ENCODE data around the gene MRPL45.

MRPL45 gene

DNA sequence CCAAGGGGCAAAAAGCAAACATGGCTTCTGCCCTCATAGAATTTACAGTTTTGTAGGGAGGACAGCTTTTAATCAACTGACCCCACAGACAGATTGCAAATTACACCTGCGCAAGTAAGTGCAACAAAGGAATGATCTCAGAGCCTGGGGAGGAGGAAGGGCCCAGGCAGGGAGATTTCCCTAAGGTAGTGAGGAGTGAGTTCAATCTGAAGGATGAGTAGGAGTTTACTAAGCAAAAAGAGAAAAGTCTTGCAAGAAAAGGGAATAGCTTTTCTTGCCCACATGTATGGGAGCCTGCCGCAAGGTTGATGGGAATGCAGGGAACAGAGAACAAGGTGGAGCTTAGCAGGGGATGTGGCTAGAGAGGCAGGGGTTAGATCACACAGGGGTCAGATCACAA is 53.1 kb downstream of the MRPL45 start:
- no peak for DNase-seq

DNA sequence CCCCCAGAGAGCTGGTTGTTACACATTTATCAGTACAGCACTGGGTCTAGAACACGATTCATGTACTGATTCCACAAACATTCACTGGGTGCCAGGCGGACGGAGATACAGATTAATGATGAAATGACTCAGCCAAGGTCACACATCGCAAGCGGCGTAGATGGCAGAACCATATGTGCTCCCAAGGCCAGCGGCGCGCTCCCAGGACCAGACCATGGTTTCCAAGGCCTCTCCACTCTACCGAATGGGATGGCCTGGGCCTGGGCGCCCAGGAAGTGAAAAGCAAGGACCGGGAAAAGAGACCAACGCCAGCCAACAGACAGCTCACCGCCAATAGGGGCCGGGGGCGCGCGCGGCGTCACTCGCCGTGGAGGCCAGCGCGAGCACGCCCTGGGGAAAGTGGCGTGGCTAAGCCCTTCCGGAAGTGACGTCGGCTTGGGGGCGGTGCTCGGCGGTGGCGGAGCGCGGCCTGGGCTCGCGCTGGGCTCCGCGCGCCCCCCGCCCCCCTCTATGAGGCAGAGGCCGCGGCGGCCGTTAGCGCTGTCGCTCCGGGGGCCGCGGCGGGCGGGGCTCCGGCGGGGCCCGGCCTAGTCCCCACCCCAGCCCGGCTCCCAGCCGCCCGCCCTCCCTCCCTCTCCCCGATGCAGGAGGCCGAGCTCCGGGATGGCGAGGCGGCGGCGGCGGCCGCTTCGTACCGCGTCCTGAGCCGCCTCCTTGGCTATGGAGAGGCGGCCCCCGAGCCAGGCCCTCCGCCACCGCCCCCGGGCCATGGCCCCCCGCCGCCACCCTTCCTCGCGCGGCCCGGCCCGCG is 54.6 kb downstream of the MRPL45 start, which contains the start of gene SOCS7:
SOCS7 (plus strand) TSS at position 433 of the 811 bp plus-strand sequence; CDS start at position 642, 209 bp downstream.
- peak; percentile 85 for DNase-seq

DNA sequence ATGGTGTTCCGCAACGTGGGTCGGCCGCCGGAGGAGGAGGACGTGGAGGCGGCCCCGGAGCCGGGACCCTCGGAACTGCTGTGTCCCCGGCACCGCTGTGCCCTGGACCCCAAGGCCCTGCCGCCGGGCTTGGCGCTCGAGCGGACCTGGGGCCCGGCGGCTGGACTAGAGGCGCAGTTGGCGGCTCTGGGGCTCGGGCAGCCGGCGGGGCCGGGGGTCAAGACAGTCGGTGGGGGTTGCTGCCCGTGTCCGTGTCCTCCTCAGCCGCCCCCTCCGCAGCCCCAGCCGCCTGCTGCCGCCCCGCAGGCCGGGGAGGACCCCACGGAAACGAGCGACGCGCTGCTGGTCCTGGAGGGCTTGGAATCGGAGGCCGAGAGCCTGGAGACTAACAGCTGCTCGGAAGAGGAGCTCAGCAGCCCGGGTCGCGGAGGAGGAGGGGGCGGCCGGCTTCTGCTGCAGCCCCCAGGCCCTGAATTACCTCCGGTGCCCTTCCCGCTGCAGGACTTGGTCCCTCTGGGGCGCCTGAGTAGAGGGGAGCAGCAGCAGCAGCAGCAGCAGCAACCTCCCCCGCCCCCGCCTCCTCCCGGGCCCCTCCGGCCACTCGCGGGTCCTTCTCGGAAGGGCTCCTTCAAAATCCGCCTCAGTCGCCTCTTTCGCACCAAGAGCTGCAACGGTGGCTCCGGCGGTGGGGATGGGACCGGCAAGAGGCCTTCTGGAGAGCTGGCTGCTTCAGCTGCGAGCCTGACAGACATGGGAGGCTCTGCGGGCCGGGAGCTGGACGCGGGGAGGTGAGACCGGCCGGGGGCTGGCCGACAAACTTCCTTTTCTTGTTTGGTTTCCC is 55.5 kb downstream of the MRPL45 start:
- DNase-seq, result no peak

DNA sequence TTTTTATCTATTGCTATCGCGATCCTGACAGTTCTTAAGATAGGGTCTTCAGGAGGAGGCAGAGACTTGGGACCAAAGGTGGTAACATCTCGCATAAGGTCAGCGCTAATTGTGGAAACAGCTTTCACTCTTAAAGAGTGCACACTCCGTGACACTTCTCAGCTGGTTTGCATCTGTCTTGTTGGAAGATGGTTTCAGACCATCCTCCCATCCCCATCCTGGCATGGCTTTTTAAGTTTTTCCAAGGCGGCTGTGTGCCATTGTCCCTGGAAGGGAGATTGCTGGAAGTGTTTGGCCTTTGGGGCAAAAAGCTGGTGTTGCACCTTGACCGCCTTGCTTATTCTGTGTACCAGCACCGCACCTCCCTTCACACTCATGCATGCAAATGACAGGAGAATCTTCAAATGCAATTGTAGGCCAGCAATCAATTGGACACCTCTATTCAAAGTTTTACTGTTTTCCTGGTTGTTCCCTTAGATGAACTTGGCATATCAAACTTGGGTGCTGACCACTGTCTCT is 56.2 kb downstream of the MRPL45 start:
- no peak for DNase-seq

DNA sequence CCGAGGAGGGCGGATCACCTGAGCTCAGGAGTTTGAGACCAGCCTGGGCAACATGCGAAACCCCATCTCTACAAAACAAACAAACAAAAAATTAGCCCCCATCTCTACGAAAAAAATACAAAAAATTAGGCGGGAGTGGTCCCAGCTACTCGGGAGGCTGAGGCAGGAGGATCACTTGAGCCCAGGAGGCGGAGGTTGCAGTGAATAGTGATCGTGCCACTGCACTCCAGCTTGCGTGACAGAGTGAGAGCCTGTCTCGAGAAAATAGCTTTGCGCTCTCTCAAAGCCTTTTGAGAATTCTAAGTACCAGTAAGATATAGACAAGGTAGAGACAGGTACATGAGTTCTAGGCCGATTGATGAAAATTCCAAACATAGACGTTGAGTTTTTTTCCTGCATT is 56.7 kb downstream of the MRPL45 start:
- no peak for DNase-seq

DNA sequence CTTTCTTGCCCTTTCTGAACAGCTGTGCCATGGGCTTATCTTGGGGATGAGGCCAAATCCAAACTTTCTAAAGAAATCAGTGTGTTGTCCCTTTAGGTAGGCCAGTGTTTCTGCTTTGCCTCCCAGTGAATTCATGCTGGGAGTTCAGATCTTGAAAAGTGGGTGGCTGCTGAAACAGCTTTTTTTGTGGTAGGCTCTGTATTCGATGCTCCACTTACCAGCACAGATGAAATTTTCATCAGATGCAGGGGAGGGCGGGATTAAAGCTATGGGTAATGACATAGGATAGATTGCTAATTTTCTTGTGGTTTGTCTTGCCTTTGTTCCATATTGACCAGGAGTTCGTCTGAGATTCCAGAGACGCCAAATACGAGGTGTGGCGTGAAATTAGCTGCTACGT is 57.5 kb downstream of the MRPL45 start:
- no peak for DNase-seq

DNA sequence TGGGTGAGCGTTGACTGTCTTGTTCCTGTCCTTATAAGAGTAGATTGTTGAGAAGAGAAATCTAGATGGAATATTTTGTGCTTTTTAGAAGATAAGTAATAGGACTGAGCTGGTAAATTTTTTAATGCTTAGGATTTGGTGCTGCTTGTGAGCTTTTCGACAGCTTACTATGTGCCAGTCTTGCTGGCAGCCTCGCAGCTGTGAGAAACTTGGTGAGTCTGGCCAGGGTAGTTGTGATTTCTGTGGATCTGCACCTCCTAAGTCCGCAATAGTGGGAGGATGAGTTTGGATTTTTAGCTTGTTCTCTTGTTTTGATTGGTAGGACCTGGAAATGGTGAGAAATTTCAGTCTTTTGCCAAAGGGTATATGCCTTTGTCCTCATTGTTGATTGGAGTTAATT is 58.3 kb downstream of the MRPL45 start:
- DNase-seq, result no peak

DNA sequence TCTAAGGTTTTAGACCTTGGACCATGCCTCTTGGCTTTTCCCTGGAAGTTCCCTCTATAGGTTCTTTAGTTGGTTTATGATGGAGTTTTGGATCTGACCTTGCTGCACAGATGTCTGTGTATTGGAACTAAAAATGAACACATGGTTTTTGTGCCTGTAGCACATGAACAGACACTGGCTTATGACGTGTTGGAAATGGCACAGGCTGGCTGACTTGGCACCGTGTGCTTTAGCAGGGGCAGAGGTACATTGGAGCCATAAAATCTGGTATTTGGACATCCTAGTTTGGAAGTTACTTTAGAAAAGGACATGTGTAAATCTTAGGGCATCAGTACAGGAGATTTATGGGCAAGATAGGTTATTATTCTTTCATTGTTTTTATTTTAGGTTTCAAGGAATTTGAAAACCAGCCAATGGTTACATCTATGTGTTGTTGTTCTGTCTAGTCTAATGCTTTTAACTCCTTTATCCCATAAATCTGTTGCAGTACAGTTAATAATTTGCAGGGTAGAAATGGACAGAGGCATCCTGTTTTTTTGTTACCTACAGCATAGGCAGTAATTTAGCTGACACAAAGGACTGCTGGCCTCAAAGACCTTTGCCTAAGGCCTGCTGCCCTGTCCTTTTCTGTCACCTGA is 60.6 kb downstream of the MRPL45 start:
- DNase-seq, result no peak

DNA sequence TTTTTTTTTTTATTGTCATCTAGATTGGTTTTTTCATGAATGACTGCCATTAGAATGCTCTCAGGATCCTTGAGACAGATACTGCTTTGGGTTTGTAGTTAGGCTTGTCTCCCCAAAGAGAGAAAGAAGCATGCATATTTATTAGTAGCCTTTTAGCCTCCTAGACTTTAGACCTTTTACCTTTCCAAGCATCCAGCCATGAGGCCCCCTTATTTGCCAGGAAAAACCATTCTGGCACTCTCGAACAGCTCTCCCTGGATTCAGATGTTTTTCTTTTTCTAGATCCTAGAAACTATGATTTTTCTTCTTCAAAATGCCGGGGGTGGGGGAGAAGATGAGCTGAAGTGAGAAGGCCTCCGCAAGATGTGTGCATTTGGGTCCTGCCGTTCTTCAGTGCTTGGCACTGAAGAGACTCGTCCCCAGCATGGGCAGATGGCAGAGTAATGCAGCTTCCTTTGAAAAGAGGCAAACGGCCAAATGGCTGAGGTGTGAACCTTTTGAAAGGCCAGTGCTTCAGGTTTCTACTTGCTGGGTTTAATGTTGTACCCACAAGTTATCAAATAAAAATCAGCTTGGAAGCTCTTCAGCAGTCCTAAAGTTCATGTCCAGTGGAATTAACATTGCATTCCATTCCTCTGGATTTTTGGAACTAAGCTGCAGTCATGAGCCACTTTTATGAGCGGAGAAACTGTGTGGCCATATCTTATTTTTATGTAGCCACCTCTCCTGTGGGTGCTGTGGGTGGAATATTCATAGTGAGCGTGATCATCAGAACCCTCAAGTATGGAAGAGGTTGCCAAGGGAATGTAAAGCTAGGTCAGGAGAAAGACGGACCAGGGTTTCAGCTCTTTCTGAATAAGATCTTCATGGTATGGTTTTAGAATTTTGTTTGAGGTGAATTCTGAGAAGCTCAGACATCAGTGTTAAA is 61.9 kb downstream of the MRPL45 start:
- DNase-seq, result no peak

DNA sequence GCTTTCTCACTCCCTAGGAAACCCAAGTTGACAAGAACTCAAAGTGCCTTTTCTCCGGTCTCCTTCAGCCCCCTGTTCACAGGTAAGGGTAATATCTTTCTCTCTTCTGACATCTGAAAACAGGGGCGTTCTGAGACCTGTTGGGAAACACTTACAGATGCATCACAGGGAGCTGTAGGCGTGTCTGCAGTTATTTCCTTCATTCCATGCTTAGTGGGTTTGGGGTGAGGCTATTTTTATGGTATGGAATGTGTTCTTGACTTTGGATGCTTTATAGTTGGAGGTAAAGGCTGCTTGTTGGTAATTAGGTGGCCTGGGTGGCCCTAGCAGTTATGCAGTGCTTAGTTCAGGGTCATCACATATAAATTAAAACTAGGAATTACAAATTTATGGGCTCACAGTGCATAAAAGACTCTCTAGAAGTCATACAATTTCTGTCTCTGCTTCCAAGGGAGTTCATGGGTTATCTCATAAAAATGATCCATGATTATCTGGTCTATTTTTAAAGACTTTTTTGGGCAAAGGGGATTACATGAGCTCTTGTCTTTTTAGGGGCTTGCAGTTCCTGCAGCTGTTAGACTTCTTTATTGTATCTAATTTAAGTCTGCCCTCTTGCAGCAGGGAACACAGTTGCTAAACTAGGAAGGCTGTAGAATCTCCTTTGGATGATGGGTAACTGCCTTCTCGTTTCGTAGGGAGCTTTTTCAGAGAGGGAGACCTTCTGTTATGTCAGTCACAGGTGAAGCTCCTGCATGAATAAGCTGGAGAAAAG is 64.9 kb downstream of the MRPL45 start:
- no peak for DNase-seq

DNA sequence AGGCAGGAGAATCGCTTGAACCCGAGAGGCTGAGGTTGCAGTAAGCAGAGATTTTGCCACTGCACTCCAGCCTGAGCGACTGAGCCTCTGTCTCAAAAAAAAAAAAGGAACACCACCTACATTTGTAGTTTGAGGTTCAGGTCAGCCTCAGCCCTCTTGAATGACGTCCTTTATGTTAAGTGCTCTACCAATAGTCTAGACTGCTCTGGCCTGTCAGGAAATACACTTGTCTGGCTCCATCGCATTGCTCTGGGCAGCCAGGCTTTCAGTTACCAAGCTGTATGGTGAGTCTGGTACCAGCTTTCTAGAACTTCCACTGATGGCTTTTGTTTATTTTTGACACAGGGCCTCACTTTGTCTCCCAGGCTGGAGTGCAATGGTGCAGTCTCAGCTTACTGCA is 66.0 kb downstream of the MRPL45 start:
- DNase-seq, result no peak

DNA sequence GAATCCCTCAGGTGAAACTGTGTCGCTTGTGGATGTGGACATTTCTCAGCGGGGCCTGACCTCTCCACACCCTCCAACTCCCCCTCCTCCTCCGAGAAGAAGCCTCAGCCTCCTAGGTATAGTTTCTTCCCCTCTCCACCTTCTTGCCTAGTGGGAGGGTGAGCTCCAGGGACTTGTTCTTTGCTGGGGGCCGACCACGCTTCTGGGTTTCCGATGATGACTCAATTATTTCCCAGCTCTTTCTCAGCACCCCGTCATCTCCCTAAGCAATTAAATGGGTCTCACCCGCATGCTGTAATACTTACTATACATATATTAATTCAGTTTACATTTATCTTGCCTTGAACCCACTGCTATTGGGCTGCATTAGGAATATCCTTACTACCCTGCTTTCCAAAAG is 67.8 kb downstream of the MRPL45 start:
- DNase-seq, result no peak

DNA sequence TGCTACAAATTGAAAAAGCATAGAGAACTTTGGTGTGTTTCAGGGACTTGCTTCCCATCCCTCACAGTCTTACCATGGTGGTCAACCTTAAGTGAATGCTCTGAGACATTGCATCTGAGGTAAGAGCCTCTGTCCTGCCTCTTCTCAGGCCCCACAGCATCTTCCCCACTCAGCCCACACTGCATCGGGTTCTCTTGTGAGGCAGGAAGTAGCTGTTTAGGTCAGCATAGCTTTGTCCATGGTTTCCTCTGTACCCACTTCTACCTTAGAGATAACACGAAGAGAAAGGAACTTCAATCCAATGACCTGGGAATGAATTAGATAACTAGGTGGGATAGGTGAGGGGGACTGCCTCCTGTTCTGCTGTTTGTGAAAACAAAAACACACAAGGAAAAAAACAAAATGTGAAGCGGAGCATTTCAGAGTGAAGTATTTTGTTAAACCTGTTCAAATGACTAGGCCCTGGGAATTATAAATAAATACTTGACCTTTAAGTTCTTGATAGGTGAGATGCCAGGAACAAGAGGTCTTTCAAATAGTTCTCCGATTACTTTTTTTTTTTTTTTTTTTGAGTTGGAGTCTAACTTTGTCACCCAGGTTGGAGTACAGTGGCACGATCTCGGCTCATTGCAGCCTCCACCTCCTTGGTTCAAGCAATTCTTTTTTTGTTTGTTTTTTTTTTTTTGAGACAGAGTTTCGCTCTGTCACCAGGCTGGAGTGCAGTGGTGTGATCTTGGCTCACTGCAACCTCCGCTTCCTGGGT is 72.3 kb downstream of the MRPL45 start:
- no peak for DNase-seq

All from NCI-H526 treated with DMSO at 0.1 percent for 48 hours (cell line).